Ascending aorta (tissue), 2 donors: ENCODE data around the gene KCNH1. TPM values are rescaled to one million over a fixed set of nuclear protein-coding genes. Genes with fewer than 3 reads are reported as not detected.

Experiments
- DNase-seq, 2 donors: peaks; one replicate each; pipeline ENCODE4 v3.0.0-alpha.2; 2019; ENCODE audit warnings: low spot score in 2 of 2
- H3K27ac ChIP-seq, 2 donors: fragments of 200-600 bp; sonication (generic); one replicate each; pipeline ENCODE4 v1.5.1; 2016 to 2017; ENCODE audit warnings: mild to moderate bottlenecking in 1 of 2
- H3K27me3 ChIP-seq: fragments of 200-600 bp; sonication (generic); one replicate; pipeline ENCODE4 v1.5.1; 2017
- H3K36me3 ChIP-seq, 2 donors: fragments of 200-600 bp; sonication (generic); one replicate each; pipeline ENCODE4 v1.5.1; 2016
- H3K4me1 ChIP-seq, 2 donors: fragments of 200-600 bp; sonication (generic); one replicate each; pipeline ENCODE4 v1.5.1; 2016 to 2017; ENCODE audit warnings: mild to moderate bottlenecking in 1 of 2
- H3K4me3 ChIP-seq, 2 donors: fragments of 200-600 bp; sonication (generic); one replicate each; pipeline ENCODE4 v1.5.1; 2016 to 2017; ENCODE audit warnings: mild to moderate bottlenecking in 1 of 2
- H3K9me3 ChIP-seq, 2 donors: fragments of 200-600 bp; sonication (generic); one replicate each; pipeline ENCODE4 v1.5.1; 2016
- intact Hi-C: fragments of 100-400 bp; cut with DNase I; formaldehyde crosslinking; loops from one replicate; pipeline ENCODE4 v1.15.1; 2023
- total RNA-seq: library from RNA; depleted of rRNA; stranded (reverse); fragments of >200 nt; gene quantifications from one replicate; pipeline ENCODE4 v1.1.0, GENCODE V29; 2016
- TF ChIP-seq, protein P1 (sequence below), 3 experiments: fragments of 200-600 bp in 2 of 3; fragments of 450-650 bp in 1 of 3; sonication (generic) in 2 of 3; IDR thresholded peaks; one replicate each; pipeline ENCODE4 v1.5.1; 2016 to 2019; ENCODE audit warnings: antibody characterized with exemption in 3 of 3, mild to moderate bottlenecking in 1 of 3, moderate library complexity in 1 of 3

KCNH1 gene
- total RNA-seq, 1 donor from 2014 or later = not detected

GRCh38 chr1:210841926-210842625, 291.9 kb downstream of the KCNH1 start:
- TF ChIP-seq, protein P1, sequence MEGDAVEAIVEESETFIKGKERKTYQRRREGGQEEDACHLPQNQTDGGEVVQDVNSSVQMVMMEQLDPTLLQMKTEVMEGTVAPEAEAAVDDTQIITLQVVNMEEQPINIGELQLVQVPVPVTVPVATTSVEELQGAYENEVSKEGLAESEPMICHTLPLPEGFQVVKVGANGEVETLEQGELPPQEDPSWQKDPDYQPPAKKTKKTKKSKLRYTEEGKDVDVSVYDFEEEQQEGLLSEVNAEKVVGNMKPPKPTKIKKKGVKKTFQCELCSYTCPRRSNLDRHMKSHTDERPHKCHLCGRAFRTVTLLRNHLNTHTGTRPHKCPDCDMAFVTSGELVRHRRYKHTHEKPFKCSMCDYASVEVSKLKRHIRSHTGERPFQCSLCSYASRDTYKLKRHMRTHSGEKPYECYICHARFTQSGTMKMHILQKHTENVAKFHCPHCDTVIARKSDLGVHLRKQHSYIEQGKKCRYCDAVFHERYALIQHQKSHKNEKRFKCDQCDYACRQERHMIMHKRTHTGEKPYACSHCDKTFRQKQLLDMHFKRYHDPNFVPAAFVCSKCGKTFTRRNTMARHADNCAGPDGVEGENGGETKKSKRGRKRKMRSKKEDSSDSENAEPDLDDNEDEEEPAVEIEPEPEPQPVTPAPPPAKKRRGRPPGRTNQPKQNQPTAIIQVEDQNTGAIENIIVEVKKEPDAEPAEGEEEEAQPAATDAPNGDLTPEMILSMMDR (IDR thresholded peaks at IDR 0.05) = no peak
- DNase-seq = no peak
- Histone ChIP-seq H3K4me3 (no peak overlapping the region), H3K27ac (no peak overlapping the region), H3K27me3 (no peaks in the 10 kb centered on the region), H3K4me1 (no peaks in the 10 kb centered on the region), H3K36me3 (no peaks in the 10 kb centered on the region), H3K9me3 (no peaks in the 10 kb centered on the region)
- intact Hi-C loops = no loop called here

DNA sequence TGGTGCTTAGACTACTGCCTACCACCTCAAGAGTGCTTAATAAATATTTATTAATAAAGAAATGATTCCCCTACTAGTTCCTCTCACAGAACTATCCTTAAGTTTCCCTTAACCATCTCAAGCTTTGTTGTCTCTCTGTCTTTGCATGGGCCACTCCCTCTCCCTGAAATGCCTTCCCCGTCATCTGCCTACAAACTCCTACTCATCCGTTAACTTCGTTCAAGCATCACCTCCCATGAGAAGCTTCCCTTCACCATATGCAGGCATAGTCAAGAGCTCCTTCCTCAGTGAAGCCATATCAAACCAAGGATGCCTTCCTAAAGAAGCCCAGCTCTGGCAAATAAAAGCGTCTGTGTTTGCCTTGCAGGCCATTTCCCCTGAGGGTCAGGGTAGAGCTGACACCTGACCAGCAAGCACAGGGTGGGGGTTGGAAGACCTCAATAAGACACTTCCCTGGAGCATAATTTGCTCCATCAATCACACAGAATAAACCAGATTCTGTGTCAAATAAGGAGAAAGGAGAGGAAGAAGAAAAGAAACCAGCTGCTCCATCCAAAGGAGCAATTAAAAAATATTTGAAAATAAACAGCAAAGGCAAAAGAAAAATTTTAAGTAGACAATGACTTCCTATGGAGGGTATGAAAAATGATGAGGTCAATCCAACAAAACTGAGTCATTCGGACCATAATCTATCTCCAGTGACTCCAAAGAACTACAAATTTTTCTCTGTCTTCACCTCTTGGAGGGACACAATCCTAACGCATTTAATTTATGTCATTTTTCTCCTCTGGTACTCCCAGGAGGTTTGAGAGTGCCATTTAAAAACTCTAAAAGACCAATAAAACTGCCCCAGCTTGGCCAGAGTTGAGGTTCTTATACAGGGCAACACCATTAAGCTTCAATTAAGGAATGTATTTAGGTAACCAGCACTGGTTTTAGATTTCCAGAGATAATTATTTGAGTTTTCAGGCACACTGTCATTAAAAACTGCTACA, 303.6 kb downstream of the KCNH1 start:
- no peaks in the 10 kb centered on the region for H3K27me3 ChIP-seq
- H3K9me3 ChIP-seq = no peaks in the 10 kb centered on the region
- DNase-seq = no peak
- no peaks in the 10 kb centered on the region for H3K36me3 ChIP-seq
- no peaks in the 10 kb centered on the region for H3K4me1 ChIP-seq
- intact Hi-C loops = no loop called here
- no peak overlapping the region for H3K27ac ChIP-seq
- TF ChIP-seq, protein P1 (IDR thresholded peaks at IDR 0.05) = no peak
- H3K4me3 ChIP-seq = no peak overlapping the region

DNA sequence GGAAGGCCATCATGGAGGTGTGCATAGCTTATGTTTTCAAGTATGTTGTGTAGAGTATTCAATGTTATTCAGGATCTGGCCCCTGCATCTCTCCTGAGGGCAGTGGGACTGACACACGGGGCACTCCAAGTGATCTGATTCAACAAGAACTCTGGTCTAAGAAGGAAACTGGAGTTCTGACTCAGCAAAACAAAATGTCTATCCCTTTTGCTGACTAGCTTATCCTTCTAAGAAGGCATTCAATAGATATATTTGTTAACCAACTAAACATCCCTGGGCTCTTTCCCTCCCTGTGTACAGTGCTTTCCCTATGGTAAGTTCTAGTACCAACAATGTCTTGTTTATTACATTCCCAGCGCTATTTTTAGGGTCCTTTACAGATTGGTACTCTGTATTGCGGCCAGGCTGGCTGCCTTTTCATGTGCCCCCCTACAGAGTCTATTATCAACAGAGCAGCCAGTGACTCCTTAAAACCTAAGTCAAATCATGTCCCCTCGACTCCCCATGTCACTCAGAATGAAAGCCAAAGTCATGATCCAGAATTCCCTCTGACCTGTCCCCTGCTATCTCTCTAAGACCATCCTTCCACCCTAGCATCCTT, 304.9 kb downstream of the KCNH1 start:
- H3K27me3 ChIP-seq = no peaks in the 10 kb centered on the region
- intact Hi-C loops = no loop called here
- no peak overlapping the region for H3K27ac ChIP-seq
- H3K4me3 ChIP-seq = no peak overlapping the region
- H3K4me1 ChIP-seq = no peaks in the 10 kb centered on the region
- no peak for DNase-seq
- no peaks in the 10 kb centered on the region for H3K9me3 ChIP-seq
- TF ChIP-seq, protein P1 (IDR thresholded peaks at IDR 0.05) = no peak
- H3K36me3 ChIP-seq = no peaks in the 10 kb centered on the region

DNA sequence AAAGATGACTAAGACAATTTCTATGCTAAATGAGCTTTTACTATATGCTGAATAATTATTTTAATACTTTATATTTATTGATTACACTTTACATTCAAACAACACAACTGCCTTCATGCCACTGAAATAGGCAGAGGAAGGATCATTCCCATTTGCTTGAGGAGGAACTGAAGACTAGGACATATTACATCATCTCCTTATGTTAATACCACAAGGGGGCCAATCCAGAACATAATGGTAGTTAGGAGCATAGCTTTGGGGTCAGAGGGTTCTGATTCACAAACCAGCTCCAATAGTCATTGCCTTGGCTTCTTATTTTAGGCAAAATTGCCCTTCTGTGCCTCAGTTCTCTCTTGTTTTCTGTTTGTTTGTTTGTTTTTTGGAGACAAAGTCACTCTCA, 306.5 kb downstream of the KCNH1 start:
- H3K4me3 ChIP-seq = no peak overlapping the region
- H3K36me3 ChIP-seq = no peaks in the 10 kb centered on the region
- TF ChIP-seq, protein P1 (IDR thresholded peaks at IDR 0.05) = no peak
- H3K27me3 ChIP-seq = no peaks in the 10 kb centered on the region
- intact Hi-C loops = no loop called here
- no peak overlapping the region for H3K27ac ChIP-seq
- H3K4me1 ChIP-seq = no peaks in the 10 kb centered on the region
- DNase-seq = no peak
- H3K9me3 ChIP-seq = no peaks in the 10 kb centered on the region

GRCh38 chr1:210826686-210827085, 307.3 kb downstream of the KCNH1 start:
- no peak for DNase-seq
- Histone ChIP-seq H3K27me3 (no peaks in the 10 kb centered on the region), H3K4me3 (no peak overlapping the region), H3K9me3 (no peaks in the 10 kb centered on the region), H3K4me1 (no peaks in the 10 kb centered on the region), H3K36me3 (no peaks in the 10 kb centered on the region), H3K27ac (no peak overlapping the region)
- TF ChIP-seq, protein P1 (IDR thresholded peaks at IDR 0.05) = no peak
- intact Hi-C loops = no loop called here
